B cell (primary cell): Measurements from ENCODE around the gene PSME1. TPM values are rescaled to one million over a fixed set of nuclear protein-coding genes. Genes with fewer than 3 reads are reported as not detected.

Experiments
- ATAC-seq: fragments of 200-7000 bp; cut with Tn5 transposase; one replicate; pipeline ENCODE4 v1.10.0; 2021; ENCODE audit warnings: low read depth, mild to moderate bottlenecking, moderate number of reproducible peaks, moderate library complexity
- CTCF ChIA-PET: fragments of 350-600 bp; sonication (Branson Sonifier 250); formaldehyde crosslinking; loops from one replicate; lab custom pipeline; 2021; ENCODE audit warnings: antibody characterized with exemption, inconsistent platforms; lab: Charles Lee
- POLR2A ChIA-PET: fragments of 350-600 bp; sonication (Branson Sonifier 250); formaldehyde crosslinking; loops from one replicate; lab custom pipeline; 2021; ENCODE audit warnings: antibody characterized with exemption; lab: Charles Lee
- DNase-seq: peaks from one replicate; pipeline ENCODE4 v3.0.0; 2013
- H2AFZ ChIP-seq: 2 replicates; pipeline ENCODE4 v1.6.1; 2012; ENCODE audit warnings: mild to moderate bottlenecking, low read depth, low read length; ENCODE audit not compliant: insufficient read depth, poor library complexity, severe bottlenecking
- H3K27ac ChIP-seq, 2 donors: 1 replicate in 1 of 2; 2 replicates in 1 of 2; pipeline ENCODE4 v1.5.1; 2012 to 2013; ENCODE audit warnings: low read length in 2 of 2, mild to moderate bottlenecking in 2 of 2, moderate library complexity in 1 of 2
- H3K27me3 ChIP-seq, 4 experiments: fragments of 200-600 bp in 1 of 4; sonication (generic) in 1 of 4; replicated peaks in 1 of 4; 1 replicate in 2 of 4; 2 replicates in 2 of 4; pipeline versions ENCODE4 v1.6.1 to v1.7.0; 2013 to 2016; ENCODE audit warnings: low read length in 3 of 4, mild to moderate bottlenecking in 2 of 4, mixed read lengths in 1 of 4, moderate library complexity in 1 of 4; ENCODE audit not compliant: insufficient read depth in 4 of 4, control insufficient read depth in 3 of 4; ENCODE audit errors: control extremely low read depth in 1 of 4
- H3K36me3 ChIP-seq, 2 experiments: replicated peaks in 1 of 2; 1 replicate in 1 of 2; 2 replicates in 1 of 2; pipeline versions ENCODE4 v1.6.1 to v1.7.1; 2013; ENCODE audit warnings: low read length in 1 of 2; ENCODE audit not compliant: insufficient read depth in 2 of 2, control insufficient read depth in 1 of 2; ENCODE audit errors: control extremely low read depth in 1 of 2, extremely low read depth in 1 of 2
- H3K4me1 ChIP-seq, 2 donors: fragments of 200-600 bp in 1 of 2; sonication (generic) in 1 of 2; 1 replicate in 1 of 2; 2 replicates in 1 of 2; pipeline versions ENCODE4 v1.5.1 to v1.6.1; 2013 to 2017; ENCODE audit warnings: low read length in 2 of 2; ENCODE audit not compliant: control insufficient read depth in 2 of 2, insufficient read depth in 2 of 2
- H3K4me2 ChIP-seq: replicated peaks from 2 replicates; pipeline ENCODE3; 2012; ENCODE audit warnings: mild to moderate bottlenecking, low read depth, low read length; ENCODE audit not compliant: poor library complexity, severe bottlenecking
- H3K4me3 ChIP-seq, 5 experiments: fragments of 200-600 bp in 1 of 5; sonication (generic) in 1 of 5; 1 replicate in 3 of 5; 2 replicates in 2 of 5; pipeline versions ENCODE4 v1.5.1 to v1.7.0; 2011 to 2016; ENCODE audit warnings: low read length in 4 of 5, mild to moderate bottlenecking in 4 of 5, low read depth in 2 of 5, control low read depth in 1 of 5, moderate library complexity in 1 of 5; ENCODE audit not compliant: insufficient read depth in 1 of 5; ENCODE audit errors: control extremely low read depth in 1 of 5, extremely low read depth in 1 of 5
- H3K79me2 ChIP-seq: fragments of 200-600 bp; sonication (generic); one replicate; pipeline ENCODE4 v1.6.0; 2016; ENCODE audit warnings: low read length; ENCODE audit not compliant: control insufficient read depth, insufficient read depth
- H3K9ac ChIP-seq: fragments of 200-600 bp; sonication (generic); 2 replicates; pipeline ENCODE4 v1.6.1; 2017; ENCODE audit warnings: mild to moderate bottlenecking, low read length, moderate library complexity
- H3K9me3 ChIP-seq, 3 donors: one replicate each; pipeline versions ENCODE4 v1.6.1 to v1.7.1; 2013; ENCODE audit warnings: low read length in 2 of 3; ENCODE audit not compliant: control insufficient read depth in 2 of 3, insufficient read depth in 1 of 3; ENCODE audit errors: control extremely low read depth in 1 of 3
- H4K20me1 ChIP-seq: 2 replicates; pipeline ENCODE4 v1.6.0; 2012; ENCODE audit warnings: mild to moderate bottlenecking, low read length; ENCODE audit not compliant: insufficient read depth, control insufficient read depth, poor library complexity, severe bottlenecking
- H3K27ac Mint-ChIP-seq: one replicate; pipeline ENCODE4 v1.8.0; 2021; ENCODE audit warnings: mixed read lengths
- H3K27me3 Mint-ChIP-seq: one replicate; pipeline ENCODE4 v1.8.0; 2021; ENCODE audit warnings: mixed read lengths
- H3K4me1 Mint-ChIP-seq: one replicate; pipeline ENCODE4 v1.8.0; 2021; ENCODE audit warnings: mixed read lengths
- H3K4me3 Mint-ChIP-seq: one replicate; pipeline ENCODE4 v1.8.0; 2021; ENCODE audit warnings: mixed read lengths
- H3K9me3 Mint-ChIP-seq: one replicate; pipeline ENCODE4 v1.8.0; 2022; ENCODE audit warnings: mixed read lengths; ENCODE audit not compliant: insufficient read depth
- EZH2 ChIP-seq: IDR thresholded peaks from 2 replicates; pipeline ENCODE4 v1.6.1; 2012; ENCODE audit warnings: borderline replicate concordance, low read depth, mild to moderate bottlenecking, moderate library complexity, low read length; ENCODE audit not compliant: insufficient read depth, poor library complexity, severe bottlenecking
- WGBS: methylation state at CpG from one replicate; pipeline ENCODE4 v1.1.5; 2013; ENCODE audit warnings: missing lambda C conversion rate; ENCODE audit not compliant: insufficient coverage; 5-methylcytosine and 5-hydroxymethylcytosine counted together
- intact Hi-C: fragments of 100-400 bp; cut with micrococcal nuclease; formaldehyde crosslinking; loops from one replicate; pipeline ENCODE4 v1.10.0; 2022
- polyA plus RNA-seq: library from polyadenylated mRNA; depleted of rRNA; stranded (reverse); fragments of >200 nt; gene quantifications from 2 replicates; pipeline ENCODE4 v1.2.3, GENCODE V29; 2012
- total RNA-seq, 2 donors: library from RNA; stranded (reverse); fragments of 120-200 nt in 1 of 2; gene quantifications; 1 replicate in 1 of 2; 2 replicates in 1 of 2; pipeline versions ENCODE4 v1.2.3 to v1.2.4, GENCODE V29; 2013 to 2022
- TF ChIP-seq, protein P1 (sequence below): fragments of 200-600 bp; IDR thresholded peaks from one replicate; pipeline ENCODE4 v1.8.0; 2022; ENCODE audit warnings: antibody characterized with exemption, mild to moderate bottlenecking

The PSME1 gene
- total and polyA plus RNA-seq, 2 donors (not counting 1 experiment from before 2014, with no cell fraction given) = 237 to 257 TPM

DNA sequence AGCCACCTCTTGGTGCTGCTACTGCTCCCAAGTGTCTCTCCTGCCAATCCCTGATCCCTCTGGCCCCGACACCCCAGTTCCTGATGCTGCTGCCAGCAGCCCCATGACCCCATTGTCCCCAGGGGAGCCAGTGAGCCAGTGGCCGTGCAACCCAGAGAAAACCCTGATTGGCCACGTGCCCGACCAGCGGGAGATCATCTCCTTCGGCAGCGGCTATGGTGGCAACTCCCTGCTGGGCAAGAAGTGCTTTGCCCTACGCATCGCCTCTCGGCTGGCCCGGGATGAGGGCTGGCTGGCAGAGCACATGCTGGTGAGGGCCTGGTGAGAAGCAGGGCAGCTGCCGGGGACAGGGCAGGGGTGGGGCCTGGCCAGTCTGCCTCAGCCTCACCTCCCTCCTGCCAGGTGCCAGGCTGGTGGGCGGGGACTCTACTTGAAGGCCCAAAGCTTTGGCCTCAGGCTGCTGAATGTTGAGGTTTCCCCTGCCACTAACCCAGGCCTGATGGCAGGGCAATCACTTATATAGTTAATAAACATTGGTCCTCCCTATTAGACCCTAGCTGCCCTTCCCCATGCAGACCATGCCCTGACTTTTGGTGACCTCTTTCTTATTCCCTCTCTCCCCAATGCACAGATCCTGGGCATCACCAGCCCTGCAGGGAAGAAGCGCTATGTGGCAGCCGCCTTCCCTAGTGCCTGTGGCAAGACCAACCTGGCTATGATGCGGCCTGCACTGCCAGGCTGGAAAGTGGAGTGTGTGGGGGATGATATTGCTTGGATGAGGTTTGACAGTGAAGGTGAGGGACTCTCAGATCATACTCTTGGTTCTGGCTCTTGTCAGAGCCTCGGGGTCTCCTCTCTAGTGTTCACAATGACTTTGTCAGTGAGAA, 36.8 kb upstream of the PSME1 start:
- Histone ChIP-seq H2AFZ (no peak overlapping the region), H4K20me1 (peaks cover 7% of the 10 kb centered on the region), H3K9me3 (no peaks in the 10 kb centered on the region), H3K27ac (no peak overlapping the region), H3K27me3 (no peaks in the 10 kb centered on the region), H3K4me3 (no peak overlapping the region), H3K79me2 (peaks cover 44% of the 10 kb centered on the region), H3K4me1 (peaks cover 5 to 19% of the 10 kb centered on the region in 2 donors), H3K9ac (no peak overlapping the region), H3K36me3 (peaks cover 2 to 63% of the 10 kb centered on the region in 2 experiments), H3K4me2 (no peak overlapping the region)
- WGBS = 97% methylated on average over 16 of the region's 17 CpGs
- ATAC-seq (no peak), DNase-seq (no peak)
- no peak overlapping the region for H3K4me3 Mint-ChIP-seq
- ChIA-PET POLR2A (no interaction called here), CTCF (interaction anchor here (1.4 to 12.1 kb wide), 3 partner anchors 6 to 9 kb away, joined by 5 to 292 read pairs (median 292); partner anchors contain the start of gene PCK2)
- no peaks in the 10 kb centered on the region for H3K27me3 Mint-ChIP-seq
- H3K9me3 Mint-ChIP-seq = no peaks in the 10 kb centered on the region
- peaks cover 18% of the 10 kb centered on the region for H3K4me1 Mint-ChIP-seq
- H3K27ac Mint-ChIP-seq = no peak overlapping the region
- no peak for TF ChIP-seq EZH2
- TF ChIP-seq, protein P1, sequence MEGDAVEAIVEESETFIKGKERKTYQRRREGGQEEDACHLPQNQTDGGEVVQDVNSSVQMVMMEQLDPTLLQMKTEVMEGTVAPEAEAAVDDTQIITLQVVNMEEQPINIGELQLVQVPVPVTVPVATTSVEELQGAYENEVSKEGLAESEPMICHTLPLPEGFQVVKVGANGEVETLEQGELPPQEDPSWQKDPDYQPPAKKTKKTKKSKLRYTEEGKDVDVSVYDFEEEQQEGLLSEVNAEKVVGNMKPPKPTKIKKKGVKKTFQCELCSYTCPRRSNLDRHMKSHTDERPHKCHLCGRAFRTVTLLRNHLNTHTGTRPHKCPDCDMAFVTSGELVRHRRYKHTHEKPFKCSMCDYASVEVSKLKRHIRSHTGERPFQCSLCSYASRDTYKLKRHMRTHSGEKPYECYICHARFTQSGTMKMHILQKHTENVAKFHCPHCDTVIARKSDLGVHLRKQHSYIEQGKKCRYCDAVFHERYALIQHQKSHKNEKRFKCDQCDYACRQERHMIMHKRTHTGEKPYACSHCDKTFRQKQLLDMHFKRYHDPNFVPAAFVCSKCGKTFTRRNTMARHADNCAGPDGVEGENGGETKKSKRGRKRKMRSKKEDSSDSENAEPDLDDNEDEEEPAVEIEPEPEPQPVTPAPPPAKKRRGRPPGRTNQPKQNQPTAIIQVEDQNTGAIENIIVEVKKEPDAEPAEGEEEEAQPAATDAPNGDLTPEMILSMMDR = no peak
- intact Hi-C loops = no loop called here
